Fibroblast of lung (primary cell): ENCODE data around the gene INPP5A. TPM values are rescaled to one million over a fixed set of nuclear protein-coding genes. Genes with fewer than 3 reads are reported as not detected.

ENCODE experiments used
- DNase-seq, 2 donors: peaks; one replicate each; pipeline versions ENCODE4 v3.0.0 to v3.0.0-alpha.2; 2010; ENCODE audit warnings: low read depth in 2 of 2
- H2AFZ ChIP-seq: 2 replicates; pipeline ENCODE4 v1.5.1; 2012; ENCODE audit warnings: low read length, control low read depth, inconsistent platforms
- H3K27ac ChIP-seq: 2 replicates; pipeline ENCODE4 v1.5.1; 2011; ENCODE audit warnings: low read length, control low read depth; ENCODE audit not compliant: insufficient read depth
- H3K27me3 ChIP-seq: 2 replicates; pipeline ENCODE4 v1.5.1; 2011; ENCODE audit warnings: mild to moderate bottlenecking, low read length; ENCODE audit not compliant: control insufficient read depth, insufficient read depth
- H3K36me3 ChIP-seq: 2 replicates; pipeline ENCODE4 v1.5.1; 2011; ENCODE audit warnings: low read length; ENCODE audit not compliant: control insufficient read depth, insufficient read depth
- H3K4me1 ChIP-seq: 2 replicates; pipeline ENCODE4 v1.5.1; 2011; ENCODE audit warnings: low read length; ENCODE audit not compliant: control insufficient read depth, insufficient read depth; ENCODE audit errors: extremely low read depth
- H3K4me2 ChIP-seq: 2 replicates; pipeline ENCODE4 v1.5.1; 2011; ENCODE audit warnings: low read length, control low read depth; ENCODE audit not compliant: insufficient read depth; ENCODE audit errors: extremely low read depth
- H3K4me3 ChIP-seq, 4 experiments: fragments of 200-600 bp in 1 of 4; sonication (generic) in 1 of 4; replicated peaks in 1 of 4; 2 replicates each; pipeline ENCODE4 v1.5.1; 2011 to 2016; ENCODE audit warnings: low read length in 4 of 4, low read depth in 3 of 4, mild to moderate bottlenecking in 3 of 4, control low read depth in 2 of 4, inconsistent platforms in 1 of 4, mixed read lengths in 1 of 4; ENCODE audit not compliant: insufficient read depth in 1 of 4; ENCODE audit errors: control extremely low read depth in 1 of 4
- H3K79me2 ChIP-seq: 2 replicates; pipeline ENCODE4 v1.5.1; 2012; ENCODE audit warnings: mild to moderate bottlenecking, low read length, inconsistent platforms; ENCODE audit not compliant: control insufficient read depth, insufficient read depth
- H3K9ac ChIP-seq: 2 replicates; pipeline ENCODE4 v1.5.1; 2011; ENCODE audit warnings: mild to moderate bottlenecking, low read length, control low read depth; ENCODE audit not compliant: insufficient read depth
- H3K9me3 ChIP-seq: 2 replicates; pipeline ENCODE4 v1.5.1; 2012; ENCODE audit warnings: low read depth, low read length; ENCODE audit not compliant: control insufficient read depth, insufficient read depth
- H4K20me1 ChIP-seq: 2 replicates; pipeline ENCODE4 v1.5.1; 2011; ENCODE audit warnings: low read length; ENCODE audit not compliant: control insufficient read depth, insufficient read depth; ENCODE audit errors: extremely low read depth
- CTCF ChIP-seq, 2 donors: IDR thresholded peaks in 1 of 2; conservative IDR thresholded peaks in 1 of 2; 1 replicate in 1 of 2; 2 replicates in 1 of 2; pipeline ENCODE4 v1.5.1; 2011 to 2012; ENCODE audit warnings: low read length in 2 of 2, control low read depth in 1 of 2, inconsistent platforms in 1 of 2, low read depth in 1 of 2, mild to moderate bottlenecking in 1 of 2
- EZH2 ChIP-seq: IDR thresholded peaks from 2 replicates; pipeline ENCODE4 v1.5.1; 2012; ENCODE audit warnings: low read length, control low read depth, mild to moderate bottlenecking; ENCODE audit errors: missing control alignments
- polyA plus RNA-seq, 2 donors: library from polyadenylated mRNA; depleted of rRNA in 1 of 2; stranded (reverse) in 1 of 2; unstranded in 1 of 2; fragments of >200 nt; gene quantifications; 2 replicates each; pipeline ENCODE4 v1.2.1, GENCODE V29; 2011 to 2012; ENCODE audit warnings: missing spikeins in 1 of 2
- total RNA-seq: library from RNA; depleted of rRNA; stranded (reverse); fragments of >200 nt; gene quantifications from 2 replicates; pipeline ENCODE4 v1.2.1, GENCODE V29; 2014

INPP5A gene
- total and polyA plus RNA-seq, 2 donors (not counting 1 experiment from before 2014, with no cell fraction given): 24.6 to 39.9 TPM

- Histone ChIP-seq H3K36me3 (no peaks in the 10 kb centered on the region), H4K20me1 (no peaks in the 10 kb centered on the region), H3K27me3 (peaks cover 3% of the 10 kb centered on the region), H3K4me2 (no peak overlapping the region), H3K4me3 (no peak overlapping the region), H3K4me1 (no peaks in the 10 kb centered on the region), H3K9me3 (no peaks in the 10 kb centered on the region), H3K9ac (no peak overlapping the region), H3K79me2 (no peaks in the 10 kb centered on the region), H3K27ac (no peak overlapping the region), H2AFZ (no peak overlapping the region)
- DNase-seq: no peak
- TF ChIP-seq EZH2 (no peak), CTCF (conservative IDR thresholded peaks at IDR 0.05 in 1 of 2, IDR thresholded peaks at IDR 0.05 in 1 of 2; ENCODE audit: low read depth in 1 of 2, low read length in 2 of 2) (no peak)
These were observed 290.4 kb downstream of the INPP5A start for GRCh38 chr10:132827861-132828539.

- Histone ChIP-seq H4K20me1 (no peaks in the 10 kb centered on the region), H3K36me3 (no peaks in the 10 kb centered on the region), H3K79me2 (no peaks in the 10 kb centered on the region), H3K4me3 (no peak overlapping the region), H3K4me2 (no peak overlapping the region), H3K4me1 (no peaks in the 10 kb centered on the region), H2AFZ (no peak overlapping the region), H3K27ac (no peak overlapping the region), H3K9me3 (no peaks in the 10 kb centered on the region), H3K9ac (no peak overlapping the region), H3K27me3 (peaks cover 8% of the 10 kb centered on the region)
- TF ChIP-seq CTCF (conservative IDR thresholded peaks at IDR 0.05 in 1 of 2, IDR thresholded peaks at IDR 0.05 in 1 of 2; ENCODE audit: low read depth in 1 of 2, low read length in 2 of 2): no peak
- no peak for TF ChIP-seq EZH2
- no peak for DNase-seq
These were observed 291.1 kb downstream of the INPP5A start for GRCh38 chr10:132828681-132829080.

- Histone ChIP-seq H3K36me3 (no peaks in the 10 kb centered on the region), H3K9ac (no peak overlapping the region), H3K4me1 (no peaks in the 10 kb centered on the region), H3K9me3 (no peaks in the 10 kb centered on the region), H3K27ac (no peak overlapping the region), H3K27me3 (peaks cover 8% of the 10 kb centered on the region), H3K4me2 (no peak overlapping the region), H3K4me3 (no peak overlapping the region), H3K79me2 (no peaks in the 10 kb centered on the region), H2AFZ (no peak overlapping the region), H4K20me1 (no peaks in the 10 kb centered on the region)
- DNase-seq: no peak
- TF ChIP-seq EZH2 (no peak), CTCF (conservative IDR thresholded peaks at IDR 0.05 in 1 of 2, IDR thresholded peaks at IDR 0.05 in 1 of 2; ENCODE audit: low read depth in 1 of 2, low read length in 2 of 2) (no peak)
These were observed 291.8 kb downstream of the INPP5A start for GRCh38 chr10:132829403-132829802.
